Measurements from ENCODE around the gene RNF19B.
"Not testable (repeated sequence)": the region's sequence is repeated elsewhere in the genome, so short reads cannot be mapped to it uniquely, and the experiment has no call there.

Gene RNF19B

GRCh38 chr1:32992489-32993323 lies 28.1 kb upstream of the RNF19B start:
- DNase-seq (ENCODE audit: low read depth), result peak; percentile 90

- DNase-seq (ENCODE audit: low read depth), result no peak
Observed at GRCh38 chr1:32991819-32992488, 27.3 kb upstream of the RNF19B start.

DNA sequence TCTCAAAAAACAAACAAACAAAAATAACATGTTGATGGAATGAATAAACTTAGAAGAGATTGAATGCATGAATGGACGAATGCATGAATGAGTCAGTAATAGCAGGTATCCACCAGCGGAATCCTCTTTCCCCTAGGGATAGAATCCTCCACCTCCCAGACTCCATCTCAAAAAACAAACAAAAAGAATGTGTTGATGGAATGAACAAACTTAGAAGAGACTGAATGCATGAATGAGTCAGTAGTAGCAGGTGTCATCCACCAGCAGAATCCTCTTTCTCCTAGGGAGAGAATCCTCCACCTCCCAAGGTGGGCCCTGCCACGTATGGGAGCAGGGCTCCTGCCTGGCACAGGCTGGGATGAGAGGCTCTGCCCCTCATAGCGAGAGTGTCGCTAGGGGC lies 26.8 kb upstream of the RNF19B start:
- DNase-seq (ENCODE audit: low read depth), result no peak

- no peak for DNase-seq (ENCODE audit: low read depth)
Observed at GRCh38 chr1:32990887-32991286, 26.3 kb upstream of the RNF19B start.

- peak; percentile 95 for DNase-seq (ENCODE audit: low read depth)
Observed at GRCh38 chr1:32989160-32990050, 24.8 kb upstream of the RNF19B start.

GRCh38 chr1:32988665-32989064 lies 24.1 kb upstream of the RNF19B start:
- no peak for DNase-seq (ENCODE audit: low read depth)

- DNase-seq (ENCODE audit: low read depth), result no peak
Observed at GRCh38 chr1:32985226-32985625, 20.6 kb upstream of the RNF19B start.

DNA sequence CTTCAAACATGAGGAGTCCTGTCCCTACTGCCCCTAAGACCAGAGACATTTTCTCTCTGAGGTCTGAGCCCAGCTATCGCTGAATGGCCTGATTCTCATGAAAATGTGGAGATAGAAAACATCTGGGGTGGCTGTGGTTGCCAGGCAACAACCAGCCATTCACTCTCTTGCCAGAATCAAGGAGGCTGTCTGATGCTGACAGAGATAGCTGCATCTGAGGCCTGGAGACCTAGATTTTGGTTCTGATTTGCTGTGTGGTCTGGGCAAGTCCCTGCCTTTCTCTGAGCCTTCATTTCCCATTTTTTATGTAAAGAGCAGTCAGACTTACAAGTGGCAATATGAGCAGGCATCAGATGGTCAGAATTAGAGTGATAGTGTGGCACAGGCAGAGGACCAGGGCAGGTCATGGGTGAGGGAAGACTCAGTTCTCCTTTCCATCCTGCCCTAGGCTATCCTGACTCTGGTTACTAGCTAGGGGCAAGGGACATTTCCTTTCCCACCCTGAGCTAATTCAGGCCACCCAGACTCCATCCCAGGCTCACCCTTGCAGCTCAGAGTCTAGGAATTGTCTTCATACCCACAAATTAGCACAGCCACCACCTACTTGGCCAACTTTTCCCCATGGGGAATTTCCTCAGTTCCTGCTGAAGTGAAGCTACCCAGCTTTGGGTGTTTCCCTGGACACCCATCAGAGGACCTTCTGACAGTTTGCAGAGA lies 20.0 kb upstream of the RNF19B start:
- no peak for DNase-seq (ENCODE audit: low read depth)

- DNase-seq (ENCODE audit: low read depth), result no peak
Observed at GRCh38 chr1:32984090-32984454, 19.5 kb upstream of the RNF19B start.

DNA sequence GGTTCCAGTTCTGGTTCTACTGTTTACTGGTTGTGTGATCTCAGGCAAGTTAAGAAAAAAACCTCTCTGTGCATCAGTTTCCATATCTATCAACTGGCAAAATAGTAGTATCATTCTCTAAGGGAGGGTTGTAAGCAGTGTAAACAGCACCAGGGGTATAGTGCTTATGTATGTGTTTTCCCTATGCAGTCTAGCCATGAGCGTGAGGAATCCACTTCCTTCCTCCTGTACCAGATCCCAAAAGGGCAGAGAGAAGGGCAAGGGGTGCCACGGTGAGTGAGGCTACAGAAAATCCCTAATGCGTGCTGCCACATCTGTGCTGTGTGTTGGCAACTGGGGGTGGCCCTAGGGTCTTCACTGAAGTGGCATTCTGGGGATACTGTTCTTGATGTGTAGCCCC lies 18.4 kb upstream of the RNF19B start:
- DNase-seq (ENCODE audit: low read depth), result no peak

DNA sequence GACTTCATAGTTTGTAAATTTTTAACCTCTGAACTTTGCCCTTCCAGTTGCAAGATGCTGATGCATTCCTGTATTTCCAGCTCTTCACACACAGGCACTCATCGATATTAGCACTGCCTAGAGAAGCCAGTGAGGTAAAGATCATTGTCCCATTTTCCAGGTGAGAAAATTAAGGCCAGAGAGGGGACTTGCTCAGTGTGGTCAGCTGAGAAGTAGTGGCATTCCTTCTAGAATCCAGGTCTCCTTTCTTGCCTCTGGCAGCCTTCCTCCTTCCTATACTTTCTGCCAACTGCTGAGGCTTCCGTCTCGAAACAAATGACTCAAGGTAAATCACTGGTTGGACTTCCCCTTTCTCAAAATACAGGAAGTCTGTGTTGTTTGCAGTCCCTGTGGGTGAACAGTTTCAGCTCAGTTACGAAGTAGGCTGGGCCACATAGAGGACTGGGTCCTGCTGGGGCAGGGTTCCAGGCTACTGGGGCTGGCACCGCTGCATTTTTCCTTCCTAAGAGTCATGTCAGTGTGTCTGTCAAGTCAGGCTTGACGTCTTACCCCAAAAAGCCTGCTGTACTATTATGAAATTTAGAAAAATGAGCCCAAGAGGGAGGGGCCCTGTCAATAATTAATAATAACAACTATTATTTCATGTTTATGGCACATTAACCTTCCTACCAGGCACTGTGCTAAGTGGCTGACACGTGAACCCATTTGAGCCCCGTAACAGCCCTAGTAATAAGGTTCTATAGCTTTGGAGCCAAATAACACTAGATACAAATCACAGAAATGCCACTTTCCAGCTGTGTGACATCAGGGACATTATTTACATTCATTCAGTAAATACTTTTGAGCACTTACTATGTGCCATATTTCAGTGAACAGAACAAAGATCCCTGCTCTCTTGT lies 16.6 kb upstream of the RNF19B start:
- peak; percentile 84 for DNase-seq (ENCODE audit: low read depth)

GRCh38 chr1:32980080-32980479 lies 15.5 kb upstream of the RNF19B start:
- DNase-seq (ENCODE audit: low read depth), result no peak

DNA sequence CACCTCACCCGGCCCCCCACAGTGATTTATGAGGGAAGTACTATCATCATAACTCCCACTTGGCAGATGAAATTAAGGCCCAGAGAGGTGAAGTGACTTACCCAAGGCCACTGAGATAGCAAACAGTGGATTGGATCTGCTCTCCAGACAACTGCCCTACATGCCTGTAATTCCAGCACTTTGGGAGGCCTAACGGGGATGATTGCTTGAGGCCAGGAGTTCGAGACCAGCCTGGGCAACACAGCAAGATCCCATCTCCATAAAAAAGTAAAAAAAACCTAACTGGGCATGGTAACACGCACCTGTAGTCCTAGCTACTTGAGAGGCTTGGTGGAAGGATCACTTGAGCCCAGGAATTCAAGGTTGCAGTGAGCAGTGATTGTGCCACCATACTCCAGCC lies 14.2 kb upstream of the RNF19B start:
- DNase-seq (ENCODE audit: low read depth), result no peak

DNA sequence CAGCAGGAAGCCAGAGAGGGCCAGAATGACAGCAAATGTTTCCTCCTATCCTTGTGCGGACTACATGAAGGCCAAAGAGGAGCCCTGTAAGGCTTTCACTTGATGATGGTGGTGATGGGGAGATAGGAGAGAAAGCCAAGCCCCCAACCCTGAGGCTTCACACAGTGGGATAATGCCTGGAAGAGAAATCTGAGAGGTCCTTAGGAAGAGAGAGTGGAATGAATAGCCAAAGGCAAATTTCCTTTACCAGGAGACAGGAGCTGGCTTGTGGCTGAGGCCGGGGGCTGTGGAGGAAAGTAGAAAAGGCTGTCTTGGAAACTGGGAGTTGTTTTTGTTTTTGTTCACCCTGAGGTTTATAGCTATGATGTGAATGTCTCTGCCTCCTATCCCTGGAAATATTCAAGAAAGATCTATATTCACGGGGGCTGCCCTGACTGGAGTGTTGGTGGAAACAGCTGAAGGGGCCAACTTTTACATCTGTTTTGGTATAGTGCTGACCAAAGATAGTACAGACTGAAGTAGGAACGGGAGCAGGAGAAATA lies 13.0 kb upstream of the RNF19B start:
- no peak for DNase-seq (ENCODE audit: low read depth)

DNA sequence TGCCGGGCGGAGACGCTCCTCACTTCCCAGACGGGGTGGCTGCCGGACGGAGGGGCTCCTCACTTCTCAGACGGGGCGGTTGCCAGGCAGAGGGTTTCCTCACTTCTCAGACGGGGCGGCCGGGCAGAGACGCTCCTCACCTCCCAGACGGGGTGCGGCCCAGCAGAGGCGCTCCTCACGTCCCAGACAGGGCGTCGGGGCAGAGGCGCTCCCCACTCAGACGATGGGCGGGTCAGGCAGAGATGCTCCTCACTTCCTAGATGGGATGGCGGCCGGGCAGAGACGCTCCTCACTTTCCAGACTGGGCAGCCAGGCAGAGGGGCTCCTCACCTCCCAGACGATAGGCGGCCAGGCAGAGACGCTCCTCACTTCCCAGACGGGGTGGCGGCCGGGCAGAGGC lies 10.4 kb upstream of the RNF19B start:
- DNase-seq (ENCODE audit: low read depth), result not testable (repeated sequence)

DNA sequence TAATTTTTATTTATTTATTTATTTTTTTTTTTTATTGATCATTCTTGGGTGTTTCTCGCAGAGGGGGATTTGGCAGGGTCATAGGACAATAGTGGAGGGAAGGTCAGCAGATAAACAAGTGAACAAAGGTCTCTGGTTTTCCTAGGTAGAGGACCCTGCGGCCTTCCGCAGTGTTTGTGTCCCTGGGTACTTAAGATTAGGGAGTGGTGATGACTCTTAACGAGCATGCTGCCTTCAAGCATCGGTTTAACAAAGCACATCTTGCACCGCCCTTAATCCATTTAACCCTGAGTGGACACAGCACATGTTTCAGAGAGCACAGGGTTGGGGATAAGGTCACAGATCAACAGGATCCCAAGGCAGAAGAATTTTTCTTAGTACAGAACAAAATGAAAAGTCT lies 8.8 kb upstream of the RNF19B start:
- DNase-seq (ENCODE audit: low read depth), result not testable (repeated sequence)

GRCh38 chr1:32972814-32973428 lies 8.3 kb upstream of the RNF19B start:
- DNase-seq (ENCODE audit: low read depth), result no peak

- DNase-seq (ENCODE audit: low read depth), result no peak
Observed at GRCh38 chr1:32971576-32971975, 7.0 kb upstream of the RNF19B start.

DNA sequence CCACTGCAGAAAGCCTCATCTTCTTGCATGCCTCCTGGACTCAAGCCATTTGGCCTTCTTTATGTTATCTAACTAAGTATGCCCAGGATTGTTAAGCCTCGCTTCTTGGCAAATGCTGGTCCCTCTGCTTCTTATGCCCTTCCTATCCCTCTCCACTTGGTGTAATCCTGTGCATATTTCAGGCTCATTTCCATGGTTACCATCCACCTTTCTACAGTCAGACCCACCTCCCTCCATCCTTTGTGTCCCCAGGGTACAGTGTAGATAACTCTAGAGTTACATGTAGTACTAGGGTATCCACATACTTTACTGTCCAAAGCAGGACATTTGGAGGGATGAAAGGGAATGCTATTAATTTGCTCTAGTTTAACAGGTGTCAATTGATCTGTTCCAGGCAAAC lies 6.5 kb upstream of the RNF19B start:
- DNase-seq (ENCODE audit: low read depth), result no peak

DNA sequence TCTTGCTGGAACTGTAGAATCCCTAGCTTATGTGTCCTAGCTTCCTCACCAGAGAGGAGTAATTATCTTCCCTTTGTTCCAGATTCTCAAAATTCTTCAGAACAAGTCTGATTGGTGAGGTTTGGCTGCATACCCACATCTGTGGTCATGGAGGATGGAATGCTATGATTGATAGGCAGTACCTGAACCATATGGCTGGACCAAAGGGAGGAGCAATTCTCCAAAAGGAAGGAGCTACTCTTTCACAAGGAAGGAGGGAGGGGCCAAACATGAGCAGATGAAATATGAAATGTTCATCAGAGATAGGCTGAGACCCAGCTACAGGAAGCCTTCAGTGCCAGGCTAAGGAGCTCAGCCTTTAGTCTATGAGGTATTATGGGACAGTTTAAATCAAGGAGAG lies 5.0 kb upstream of the RNF19B start:
- no peak for DNase-seq (ENCODE audit: low read depth)
